Neural progenitor cell (in vitro differentiated cells): ENCODE data around the gene ZNF681. TPM values are rescaled to one million over a fixed set of nuclear protein-coding genes. Genes with fewer than 3 reads are reported as not detected.
"Not testable (repeated sequence)": the region's sequence is repeated elsewhere in the genome, so short reads cannot be mapped to it uniquely, and the experiment has no call there.

ENCODE experiments used
- DNase-seq: peaks from one replicate; pipeline ENCODE4 v3.0.0-alpha.2; 2016; ENCODE audit warnings: low spot score
- H2AFZ ChIP-seq: fragments of 200-600 bp; sonication (generic); replicated peaks from 2 replicates; pipeline ENCODE4 v1.6.1; 2016; ENCODE audit warnings: antibody characterized with exemption
- H3F3A ChIP-seq: fragments of 200-600 bp; sonication (generic); 2 replicates; pipeline ENCODE4 v1.6.1; 2016; ENCODE audit warnings: antibody characterized with exemption, low read depth
- H3K27ac ChIP-seq: fragments of 200-600 bp; sonication (generic); 2 replicates; pipeline ENCODE4 v1.5.1; 2016; ENCODE audit warnings: mild to moderate bottlenecking
- H3K27me3 ChIP-seq: fragments of 200-600 bp; sonication (generic); 2 replicates; pipeline ENCODE4 v1.6.1; 2016; ENCODE audit warnings: mild to moderate bottlenecking, moderate library complexity
- H3K36me3 ChIP-seq: fragments of 200-600 bp; sonication (generic); 2 replicates; pipeline ENCODE4 v1.5.1; 2016
- H3K4me1 ChIP-seq: fragments of 200-600 bp; sonication (generic); 2 replicates; pipeline ENCODE4 v1.6.1; 2016; ENCODE audit warnings: mixed run types
- H3K4me2 ChIP-seq: fragments of 200-600 bp; sonication (generic); 2 replicates; pipeline ENCODE4 v1.6.1; 2016
- H3K4me3 ChIP-seq: fragments of 200-600 bp; sonication (generic); 2 replicates; pipeline ENCODE4 v1.5.1; 2016
- H3K79me2 ChIP-seq: fragments of 200-600 bp; sonication (generic); 2 replicates; pipeline ENCODE4 v1.6.1; 2016; ENCODE audit warnings: low read depth
- H3K9ac ChIP-seq: fragments of 200-600 bp; sonication (generic); 2 replicates; pipeline ENCODE4 v1.6.1; 2016
- H3K9me3 ChIP-seq: fragments of 200-600 bp; sonication (generic); 2 replicates; pipeline ENCODE4 v1.5.1; 2016; ENCODE audit warnings: low read depth
- H4K20me1 ChIP-seq: fragments of 200-600 bp; sonication (generic); 2 replicates; pipeline ENCODE4 v1.6.1; 2016; ENCODE audit warnings: low read depth
- H3K27ac Mint-ChIP-seq: 3 replicates; pipeline ENCODE4 v1.8.0; 2021; ENCODE audit warnings: mixed read lengths
- H3K27me3 Mint-ChIP-seq: 2 replicates; pipeline ENCODE4 v1.8.0; 2022; ENCODE audit warnings: low read depth, mild to moderate bottlenecking, inconsistent platforms, moderate library complexity, mixed read lengths; ENCODE audit not compliant: insufficient read depth
- H3K36me3 Mint-ChIP-seq: 3 replicates; pipeline ENCODE4 v1.8.0; 2021; ENCODE audit warnings: mixed read lengths
- H3K4me1 Mint-ChIP-seq: 3 replicates; pipeline ENCODE4 v1.8.0; 2021; ENCODE audit warnings: mixed read lengths
- H3K4me3 Mint-ChIP-seq: 3 replicates; pipeline ENCODE4 v1.8.0; 2021; ENCODE audit warnings: mild to moderate bottlenecking, moderate library complexity, mixed read lengths
- H3K9me3 Mint-ChIP-seq: 3 replicates; pipeline ENCODE4 v1.8.0; 2020; ENCODE audit warnings: mixed read lengths
- EZH2 ChIP-seq: fragments of 200-600 bp; sonication (generic); IDR thresholded peaks from 2 replicates; pipeline ENCODE4 v1.6.1; 2017; ENCODE audit warnings: antibody characterized with exemption, mild to moderate bottlenecking, moderate library complexity
- EZH2phosphoT487 ChIP-seq: fragments of 200-600 bp; sonication (generic); IDR thresholded peaks from 2 replicates; pipeline ENCODE4 v1.6.1; 2017; ENCODE audit warnings: antibody characterized with exemption
- total RNA-seq: library from RNA; depleted of rRNA; stranded (reverse); fragments of >200 nt; gene quantifications from 2 replicates; pipeline ENCODE4 v1.2.3, GENCODE V29; 2015; ENCODE audit warnings: low replicate concordance
- TF ChIP-seq, protein P1 (sequence below): fragments of 200-600 bp; sonication (generic); IDR thresholded peaks from 2 replicates; pipeline ENCODE4 v1.5.1; 2017; ENCODE audit warnings: antibody characterized with exemption, mild to moderate bottlenecking

ZNF681 gene
- total RNA-seq, 1 donor from 2014 or later: 16.7 TPM

DNA sequence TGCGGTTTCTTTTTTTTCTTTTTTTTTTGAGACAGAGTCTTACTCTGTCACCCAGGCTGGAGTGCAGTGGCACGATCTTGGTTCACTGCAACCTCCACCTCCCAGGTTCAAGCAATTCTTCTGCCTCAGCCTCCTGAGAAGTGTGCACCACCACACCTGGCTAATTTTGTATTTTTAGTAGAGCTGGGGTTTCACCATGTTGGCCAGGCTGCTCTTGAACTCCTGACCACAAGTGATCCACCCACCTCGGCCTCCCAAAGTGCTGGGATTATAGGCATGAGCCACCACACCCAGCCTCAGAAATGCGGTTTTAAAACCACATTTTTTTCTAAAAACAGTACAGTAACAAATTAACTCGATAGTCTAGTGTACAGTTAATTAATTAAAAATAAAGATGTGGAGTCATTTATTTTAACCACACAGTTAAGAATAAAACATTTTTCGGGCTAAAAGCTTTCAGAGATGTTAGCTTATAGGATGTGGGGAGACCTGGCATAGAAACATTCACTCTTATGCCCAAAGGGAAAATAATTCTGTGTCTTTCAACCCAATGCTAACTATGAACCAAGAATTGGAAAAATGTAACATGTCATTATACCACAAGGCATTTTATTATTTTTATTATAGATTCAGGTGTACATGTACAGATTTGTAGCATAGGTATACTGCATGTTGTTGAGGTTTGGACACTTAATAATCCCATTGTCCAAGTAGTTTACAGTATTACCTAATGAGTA is 27.8 kb downstream of the ZNF681 start:
- not testable (repeated sequence) for H3K9me3 ChIP-seq, H3K4me1 Mint-ChIP-seq, H3K4me3 ChIP-seq, H4K20me1 ChIP-seq, H3K36me3 Mint-ChIP-seq, H3K27ac ChIP-seq, H3K27ac Mint-ChIP-seq, H3K4me2 ChIP-seq, H3K27me3 Mint-ChIP-seq, DNase-seq, H3K4me1 ChIP-seq, H3K27me3 ChIP-seq, H3K79me2 ChIP-seq, H2AFZ ChIP-seq, H3F3A ChIP-seq, H3K9ac ChIP-seq, H3K36me3 ChIP-seq, H3K4me3 Mint-ChIP-seq
- H3K9me3 Mint-ChIP-seq: peaks cover 34% of the 10 kb centered on the region

GRCh38 chr19:23724161-23724560 is 34.5 kb downstream of the ZNF681 start:
- H3K9me3 Mint-ChIP-seq: peaks cover 23% of the 10 kb centered on the region
- H3K4me1 Mint-ChIP-seq, H3K9ac ChIP-seq, H3K27ac ChIP-seq, H3K27me3 Mint-ChIP-seq, H3K9me3 ChIP-seq, H3K36me3 Mint-ChIP-seq, H3K4me1 ChIP-seq, H3K27ac Mint-ChIP-seq, H3K27me3 ChIP-seq, H3K79me2 ChIP-seq, H3K36me3 ChIP-seq, H3F3A ChIP-seq, H4K20me1 ChIP-seq, H3K4me3 Mint-ChIP-seq: not testable (repeated sequence)
- peak; percentile 26 for DNase-seq
- Histone ChIP-seq H3K4me3 (peak overlapping the region; percentile 13), H3K4me2 (peak overlapping the region; percentile 57), H2AFZ (peak overlapping the region; percentile 80)

- no peaks in the 10 kb centered on the region for H3K79me2 ChIP-seq
- no peak overlapping the region for H3K27ac Mint-ChIP-seq
- no peak overlapping the region for H3K4me3 Mint-ChIP-seq
- no peaks in the 10 kb centered on the region for H3F3A ChIP-seq
- no peaks in the 10 kb centered on the region for H3K9me3 ChIP-seq
- H3K27me3 Mint-ChIP-seq: no peaks in the 10 kb centered on the region
- H2AFZ ChIP-seq: no peak overlapping the region
- H3K9me3 Mint-ChIP-seq: peaks cover 16% of the 10 kb centered on the region
- peak; percentile 2 for DNase-seq
- no peaks in the 10 kb centered on the region for H3K36me3 ChIP-seq
- peaks cover 16% of the 10 kb centered on the region for H3K27me3 ChIP-seq
- peak overlapping the region; percentile 61 for H3K4me2 ChIP-seq
- H3K36me3 Mint-ChIP-seq: no peaks in the 10 kb centered on the region
- no peaks in the 10 kb centered on the region for H4K20me1 ChIP-seq
- H3K9ac ChIP-seq: no peak overlapping the region
- TF ChIP-seq, protein P1, sequence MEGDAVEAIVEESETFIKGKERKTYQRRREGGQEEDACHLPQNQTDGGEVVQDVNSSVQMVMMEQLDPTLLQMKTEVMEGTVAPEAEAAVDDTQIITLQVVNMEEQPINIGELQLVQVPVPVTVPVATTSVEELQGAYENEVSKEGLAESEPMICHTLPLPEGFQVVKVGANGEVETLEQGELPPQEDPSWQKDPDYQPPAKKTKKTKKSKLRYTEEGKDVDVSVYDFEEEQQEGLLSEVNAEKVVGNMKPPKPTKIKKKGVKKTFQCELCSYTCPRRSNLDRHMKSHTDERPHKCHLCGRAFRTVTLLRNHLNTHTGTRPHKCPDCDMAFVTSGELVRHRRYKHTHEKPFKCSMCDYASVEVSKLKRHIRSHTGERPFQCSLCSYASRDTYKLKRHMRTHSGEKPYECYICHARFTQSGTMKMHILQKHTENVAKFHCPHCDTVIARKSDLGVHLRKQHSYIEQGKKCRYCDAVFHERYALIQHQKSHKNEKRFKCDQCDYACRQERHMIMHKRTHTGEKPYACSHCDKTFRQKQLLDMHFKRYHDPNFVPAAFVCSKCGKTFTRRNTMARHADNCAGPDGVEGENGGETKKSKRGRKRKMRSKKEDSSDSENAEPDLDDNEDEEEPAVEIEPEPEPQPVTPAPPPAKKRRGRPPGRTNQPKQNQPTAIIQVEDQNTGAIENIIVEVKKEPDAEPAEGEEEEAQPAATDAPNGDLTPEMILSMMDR: no peak
- TF ChIP-seq EZH2phosphoT487 (no peak), EZH2 (no peak)
- H3K4me3 ChIP-seq: peak overlapping the region; percentile 29
- H3K4me1 Mint-ChIP-seq: no peaks in the 10 kb centered on the region
- no peaks in the 10 kb centered on the region for H3K4me1 ChIP-seq
- H3K27ac ChIP-seq: no peak overlapping the region
Measured at GRCh38 chr19:23718802-23719201, 39.9 kb downstream of the ZNF681 start.

- no peak overlapping the region for H3K27ac Mint-ChIP-seq
- Histone ChIP-seq H3K27ac (no peak overlapping the region), H3K36me3 (no peaks in the 10 kb centered on the region), H2AFZ (no peak overlapping the region), H3K4me3 (no peak overlapping the region), H3K9me3 (no peaks in the 10 kb centered on the region), H3K4me2 (no peak overlapping the region), H3F3A (no peaks in the 10 kb centered on the region), H3K79me2 (no peaks in the 10 kb centered on the region), H3K9ac (no peak overlapping the region), H3K4me1 (no peaks in the 10 kb centered on the region), H3K27me3 (peaks cover 16% of the 10 kb centered on the region), H4K20me1 (no peaks in the 10 kb centered on the region)
- H3K36me3 Mint-ChIP-seq: no peaks in the 10 kb centered on the region
- DNase-seq: no peak
- no peaks in the 10 kb centered on the region for H3K27me3 Mint-ChIP-seq
- peaks cover 11% of the 10 kb centered on the region for H3K9me3 Mint-ChIP-seq
- TF ChIP-seq, protein P1: no peak
- no peak for TF ChIP-seq EZH2
- TF ChIP-seq EZH2phosphoT487: no peak
- H3K4me3 Mint-ChIP-seq: no peak overlapping the region
- no peaks in the 10 kb centered on the region for H3K4me1 Mint-ChIP-seq
Measured at GRCh38 chr19:23716792-23717191, 41.9 kb downstream of the ZNF681 start.
